GM23338 (cell line): ENCODE measurements around the gene ZFX. TPM values are rescaled to one million over a fixed set of nuclear protein-coding genes. Genes with fewer than 3 reads are reported as not detected.

ENCODE experiments used
- ATAC-seq: fragments of 200-7000 bp; cut with Tn5 transposase; 3 replicates; pipeline ENCODE4 v1.9.1; 2020
- DNase-seq: peaks from one replicate; pipeline ENCODE4 v3.0.0-alpha.2; 2015; ENCODE audit warnings: low spot score
- H2AFZ ChIP-seq: fragments of 200-600 bp; sonication (generic); 2 replicates; pipeline ENCODE4 v1.8.0; 2016; ENCODE audit warnings: antibody characterized with exemption, mild to moderate bottlenecking, moderate library complexity
- H3F3A ChIP-seq: fragments of 200-600 bp; sonication (generic); replicated peaks from 2 replicates; pipeline ENCODE4 v1.8.0; 2017; ENCODE audit warnings: antibody characterized with exemption, mixed run types, low read depth
- H3K27ac ChIP-seq: fragments of 200-600 bp; sonication (generic); 2 replicates; pipeline ENCODE4 v1.6.1; 2016; ENCODE audit warnings: low read depth
- H3K27me3 ChIP-seq: fragments of 200-600 bp; sonication (generic); 2 replicates; pipeline ENCODE4 v1.8.0; 2016; ENCODE audit warnings: mild to moderate bottlenecking, mixed run types, moderate library complexity; ENCODE audit not compliant: insufficient read depth
- H3K36me3 ChIP-seq: fragments of 200-600 bp; sonication (generic); 2 replicates; pipeline ENCODE4 v1.8.0; 2016; ENCODE audit warnings: mild to moderate bottlenecking; ENCODE audit not compliant: insufficient read depth
- H3K4me1 ChIP-seq: fragments of 200-600 bp; sonication (generic); 2 replicates; pipeline ENCODE4 v1.8.0; 2016; ENCODE audit warnings: mild to moderate bottlenecking, moderate library complexity; ENCODE audit not compliant: insufficient read depth
- H3K4me2 ChIP-seq: fragments of 200-600 bp; sonication (generic); 2 replicates; pipeline ENCODE4 v1.7.1; 2017; ENCODE audit warnings: mixed run types
- H3K4me3 ChIP-seq: fragments of 200-600 bp; sonication (generic); 2 replicates; pipeline ENCODE4 v1.6.1; 2016; ENCODE audit warnings: mixed run types
- H3K79me2 ChIP-seq: fragments of 200-600 bp; sonication (generic); replicated peaks from 2 replicates; pipeline ENCODE4 v1.8.0; 2017; ENCODE audit warnings: mild to moderate bottlenecking; ENCODE audit not compliant: insufficient read depth
- H3K9me2 ChIP-seq: fragments of 200-600 bp; sonication (generic); 2 replicates; pipeline ENCODE4 v1.8.0; 2017; ENCODE audit not compliant: insufficient read depth
- H4K20me1 ChIP-seq: fragments of 200-600 bp; sonication (generic); replicated peaks from 2 replicates; pipeline ENCODE4 v1.8.0; 2017; ENCODE audit warnings: mild to moderate bottlenecking; ENCODE audit not compliant: insufficient read depth
- H3K27ac Mint-ChIP-seq: 2 replicates; pipeline ENCODE4 v1.8.0; 2020; ENCODE audit warnings: inconsistent platforms, mild to moderate bottlenecking, moderate library complexity, mixed read lengths
- H3K27me3 Mint-ChIP-seq: 3 replicates; pipeline ENCODE4 v1.8.0; 2022; ENCODE audit warnings: low read depth, mild to moderate bottlenecking, moderate library complexity, mixed read lengths, inconsistent platforms; ENCODE audit not compliant: insufficient read depth, poor library complexity
- H3K36me3 Mint-ChIP-seq: 3 replicates; pipeline ENCODE4 v1.8.0; 2021; ENCODE audit warnings: low read depth, mild to moderate bottlenecking, inconsistent platforms, moderate library complexity, mixed read lengths
- H3K4me1 Mint-ChIP-seq: 3 replicates; pipeline ENCODE4 v1.8.0; 2020; ENCODE audit warnings: mild to moderate bottlenecking, inconsistent platforms, mixed read lengths
- H3K4me3 Mint-ChIP-seq: 3 replicates; pipeline ENCODE4 v1.8.0; 2021; ENCODE audit warnings: moderate library complexity, mild to moderate bottlenecking, inconsistent platforms, mixed read lengths
- H3K9me3 Mint-ChIP-seq: 3 replicates; pipeline ENCODE4 v1.8.0; 2020; ENCODE audit warnings: moderate library complexity, mild to moderate bottlenecking, inconsistent platforms, mixed read lengths
- CREB1 ChIP-seq: fragments of 250-450 bp; sonication (Bioruptor Pico); IDR thresholded peaks from 2 replicates; pipeline ENCODE4 v1.5.0; 2020; ENCODE audit warnings: low read depth, mild to moderate bottlenecking, moderate library complexity
- EZH2 ChIP-seq: fragments of 200-600 bp; sonication (generic); IDR thresholded peaks from one replicate; pipeline ENCODE4 v1.8.0; 2017; ENCODE audit warnings: antibody characterized with exemption, mild to moderate bottlenecking, low read depth; ENCODE audit not compliant: unreplicated experiment
- EZH2phosphoT487 ChIP-seq: fragments of 200-600 bp; sonication (generic); IDR thresholded peaks from one replicate; pipeline ENCODE4 v1.8.1; 2018; ENCODE audit warnings: antibody characterized with exemption; ENCODE audit not compliant: unreplicated experiment
- JUNB ChIP-seq: IDR thresholded peaks from one replicate; pipeline ENCODE4 v1.6.1; 2016; ENCODE audit warnings: antibody characterized with exemption; ENCODE audit not compliant: unreplicated experiment
- NANOG ChIP-seq: IDR thresholded peaks from 2 replicates; pipeline ENCODE4 v1.6.1; 2016; ENCODE audit warnings: antibody characterized with exemption, borderline replicate concordance
- POLR2AphosphoS5 ChIP-seq: IDR thresholded peaks from 2 replicates; pipeline ENCODE4 v1.6.1; 2016; ENCODE audit warnings: antibody characterized with exemption, low read depth
- STAT1 ChIP-seq: IDR thresholded peaks from one replicate; pipeline ENCODE4 v1.6.1; 2016; ENCODE audit warnings: antibody characterized with exemption; ENCODE audit not compliant: unreplicated experiment
- ZNF114 ChIP-seq: fragments of 250-450 bp; sonication (Bioruptor Pico); IDR thresholded peaks from 2 replicates; pipeline ENCODE4 v1.5.0; 2020; ENCODE audit warnings: mild to moderate bottlenecking, moderate library complexity
- ZNF331 ChIP-seq: fragments of 250-450 bp; sonication (Bioruptor Pico); IDR thresholded peaks from 2 replicates; pipeline ENCODE4 v1.5.0; 2020; ENCODE audit warnings: low read depth, mild to moderate bottlenecking, moderate library complexity
- polyA plus RNA-seq: library from polyadenylated mRNA; unstranded; fragments of >200 nt; fragmentation: Nextera tagmentation; extraction: Ambion mirVana; gene quantifications from 2 replicates; pipeline ENCODE4 v1.2.1, GENCODE V29; 2016
- total RNA-seq: library from RNA; depleted of rRNA; stranded (reverse); fragments of >200 nt; shearing (Covaris generic); gene quantifications from 2 replicates; pipeline ENCODE4 v1.2.3, GENCODE V29; 2014
- TF ChIP-seq, protein P1 (sequence below): fragments of 250-450 bp; sonication (Bioruptor Pico); IDR thresholded peaks from 2 replicates; pipeline ENCODE4 v1.5.0; 2020; ENCODE audit warnings: mild to moderate bottlenecking, moderate library complexity
- TF ChIP-seq, protein P2 (sequence below): IDR thresholded peaks from 2 replicates; pipeline ENCODE4 v1.6.1; 2016; ENCODE audit warnings: antibody characterized with exemption
- TF ChIP-seq, protein P3 (sequence below), 2 experiments: fragments of 200-600 bp in 1 of 2; sonication (generic) in 1 of 2; conservative IDR thresholded peaks; 2 replicates each; pipeline versions ENCODE4 v1.5.1 to v1.6.1; 2016 to 2017; ENCODE audit warnings: antibody characterized with exemption in 2 of 2, low read depth in 2 of 2, mild to moderate bottlenecking in 2 of 2, moderate library complexity in 1 of 2
- TF ChIP-seq, protein P4 (sequence below): IDR thresholded peaks from one replicate; pipeline ENCODE4 v1.6.1; 2018; ENCODE audit warnings: antibody characterized with exemption; ENCODE audit not compliant: unreplicated experiment

ZFX gene
- total and polyA plus RNA-seq, 2 experiments from 2014 or later = 11.0 to 15.4 TPM

DNA sequence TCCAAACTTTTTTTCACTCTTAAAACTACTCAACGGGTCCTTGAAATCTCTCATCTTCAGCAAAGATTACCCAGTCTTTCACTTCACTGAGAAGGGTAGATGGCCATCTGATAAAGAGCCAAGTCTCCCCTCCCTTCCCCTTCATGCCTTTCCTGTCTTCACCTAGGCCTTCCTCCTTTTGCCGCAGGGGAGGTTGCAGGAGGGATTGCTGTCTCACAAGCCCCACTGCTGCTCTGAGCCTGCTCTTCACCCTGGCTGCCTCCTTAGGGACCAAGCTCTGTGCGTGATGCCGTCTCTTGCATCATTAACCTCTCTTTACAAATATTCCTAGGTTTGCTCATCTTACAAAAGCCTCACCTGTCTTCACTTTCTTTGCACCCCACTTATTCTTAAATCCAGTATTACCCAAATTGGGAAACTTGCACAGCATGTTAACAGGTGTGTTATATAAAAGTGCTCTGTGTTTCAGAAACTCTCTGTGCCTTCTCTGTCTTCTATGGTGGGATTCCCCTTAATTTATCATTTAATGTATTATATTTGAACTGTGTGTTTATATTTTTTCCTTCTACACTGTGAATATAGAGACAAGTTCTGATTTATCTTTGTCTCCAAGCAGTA is 3.8 kb downstream of the ZFX start:
- Mint-ChIP-seq H3K4me1 (peaks cover 28% of the 10 kb centered on the region), H3K27ac (peak overlapping the region; percentile 77), H3K27me3 (no peaks in the 10 kb centered on the region), H3K4me3 (peak overlapping the region; percentile 45), H3K36me3 (peaks cover 13% of the 10 kb centered on the region), H3K9me3 (no peaks in the 10 kb centered on the region; the same call in 2 of the 3 replicates)
- DNase-seq (peak; percentile 24), ATAC-seq (peak; percentile 30)
- H3K4me1 ChIP-seq = peaks cover 4% of the 10 kb centered on the region; the same call in 1 of the 2 replicates
- H3K27ac ChIP-seq = peak overlapping the region; percentile 63; the same call in 1 of the 2 replicates
- H2AFZ ChIP-seq = no peak overlapping the region
- 0 out of 2 replicates have a peak overlapping the region, but pooled peaks have one; percentile 15 for H3K4me2 ChIP-seq
- peaks cover 6% of the 10 kb centered on the region; the same call in 1 of the 2 replicates for H3F3A ChIP-seq
- no peaks in the 10 kb centered on the region for H3K9me2 ChIP-seq
- no peak overlapping the region for H3K4me3 ChIP-seq
- no peaks in the 10 kb centered on the region for H3K36me3 ChIP-seq
- no peaks in the 10 kb centered on the region for H4K20me1 ChIP-seq
- H3K79me2 ChIP-seq = peaks cover 78% of the 10 kb centered on the region
- TF ChIP-seq STAT1 (no peak), NANOG (no peak), ZNF331 (CRISPR knock-in tag) (no peak), POLR2AphosphoS5 (no peak), JUNB (no peak), EZH2 (no peak), CREB1 (no peak), ZNF114 (CRISPR knock-in tag) (no peak), EZH2phosphoT487 (no peak)
- TF ChIP-seq, protein P1, sequence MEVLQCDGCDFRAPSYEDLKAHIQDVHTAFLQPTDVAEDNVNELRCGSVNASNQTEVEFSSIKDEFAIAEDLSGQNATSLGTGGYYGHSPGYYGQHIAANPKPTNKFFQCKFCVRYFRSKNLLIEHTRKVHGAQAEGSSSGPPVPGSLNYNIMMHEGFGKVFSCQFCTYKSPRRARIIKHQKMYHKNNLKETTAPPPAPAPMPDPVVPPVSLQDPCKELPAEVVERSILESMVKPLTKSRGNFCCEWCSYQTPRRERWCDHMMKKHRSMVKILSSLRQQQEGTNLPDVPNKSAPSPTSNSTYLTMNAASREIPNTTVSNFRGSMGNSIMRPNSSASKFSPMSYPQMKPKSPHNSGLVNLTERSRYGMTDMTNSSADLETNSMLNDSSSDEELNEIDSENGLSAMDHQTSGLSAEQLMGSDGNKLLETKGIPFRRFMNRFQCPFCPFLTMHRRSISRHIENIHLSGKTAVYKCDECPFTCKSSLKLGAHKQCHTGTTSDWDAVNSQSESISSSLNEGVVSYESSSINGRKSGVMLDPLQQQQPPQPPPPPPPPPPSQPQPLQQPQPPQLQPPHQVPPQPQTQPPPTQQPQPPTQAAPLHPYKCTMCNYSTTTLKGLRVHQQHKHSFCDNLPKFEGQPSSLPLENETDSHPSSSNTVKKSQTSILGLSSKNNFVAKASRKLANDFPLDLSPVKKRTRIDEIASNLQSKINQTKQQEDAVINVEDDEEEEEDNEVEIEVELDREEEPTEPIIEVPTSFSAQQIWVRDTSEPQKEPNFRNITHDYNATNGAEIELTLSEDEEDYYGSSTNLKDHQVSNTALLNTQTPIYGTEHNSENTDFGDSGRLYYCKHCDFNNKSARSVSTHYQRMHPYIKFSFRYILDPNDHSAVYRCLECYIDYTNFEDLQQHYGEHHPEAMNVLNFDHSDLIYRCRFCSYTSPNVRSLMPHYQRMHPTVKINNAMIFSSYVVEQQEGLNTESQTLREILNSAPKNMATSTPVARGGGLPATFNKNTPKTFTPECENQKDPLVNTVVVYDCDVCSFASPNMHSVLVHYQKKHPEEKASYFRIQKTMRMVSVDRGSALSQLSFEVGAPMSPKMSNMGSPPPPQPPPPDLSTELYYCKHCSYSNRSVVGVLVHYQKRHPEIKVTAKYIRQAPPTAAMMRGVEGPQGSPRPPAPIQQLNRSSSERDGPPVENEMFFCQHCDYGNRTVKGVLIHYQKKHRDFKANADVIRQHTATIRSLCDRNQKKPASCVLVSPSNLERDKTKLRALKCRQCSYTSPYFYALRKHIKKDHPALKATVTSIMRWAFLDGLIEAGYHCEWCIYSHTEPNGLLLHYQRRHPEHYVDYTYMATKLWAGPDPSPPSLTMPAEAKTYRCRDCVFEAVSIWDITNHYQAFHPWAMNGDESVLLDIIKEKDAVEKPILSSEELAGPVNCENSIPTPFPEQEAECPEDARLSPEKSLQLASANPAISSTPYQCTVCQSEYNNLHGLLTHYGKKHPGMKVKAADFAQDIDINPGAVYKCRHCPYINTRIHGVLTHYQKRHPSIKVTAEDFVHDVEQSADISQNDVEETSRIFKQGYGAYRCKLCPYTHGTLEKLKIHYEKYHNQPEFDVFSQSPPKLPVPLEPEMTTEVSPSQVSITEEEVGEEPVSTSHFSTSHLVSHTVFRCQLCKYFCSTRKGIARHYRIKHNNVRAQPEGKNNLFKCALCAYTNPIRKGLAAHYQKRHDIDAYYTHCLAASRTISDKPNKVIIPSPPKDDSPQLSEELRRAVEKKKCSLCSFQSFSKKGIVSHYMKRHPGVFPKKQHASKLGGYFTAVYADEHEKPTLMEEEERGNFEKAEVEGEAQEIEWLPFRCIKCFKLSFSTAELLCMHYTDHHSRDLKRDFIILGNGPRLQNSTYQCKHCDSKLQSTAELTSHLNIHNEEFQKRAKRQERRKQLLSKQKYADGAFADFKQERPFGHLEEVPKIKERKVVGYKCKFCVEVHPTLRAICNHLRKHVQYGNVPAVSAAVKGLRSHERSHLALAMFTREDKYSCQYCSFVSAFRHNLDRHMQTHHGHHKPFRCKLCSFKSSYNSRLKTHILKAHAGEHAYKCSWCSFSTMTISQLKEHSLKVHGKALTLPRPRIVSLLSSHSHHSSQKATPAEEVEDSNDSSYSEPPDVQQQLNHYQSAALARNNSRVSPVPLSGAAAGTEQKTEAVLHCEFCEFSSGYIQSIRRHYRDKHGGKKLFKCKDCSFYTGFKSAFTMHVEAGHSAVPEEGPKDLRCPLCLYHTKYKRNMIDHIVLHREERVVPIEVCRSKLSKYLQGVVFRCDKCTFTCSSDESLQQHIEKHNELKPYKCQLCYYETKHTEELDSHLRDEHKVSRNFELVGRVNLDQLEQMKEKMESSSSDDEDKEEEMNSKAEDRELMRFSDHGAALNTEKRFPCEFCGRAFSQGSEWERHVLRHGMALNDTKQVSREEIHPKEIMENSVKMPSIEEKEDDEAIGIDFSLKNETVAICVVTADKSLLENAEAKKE (CRISPR knock-in tag) = no peak
- TF ChIP-seq, protein P2, sequence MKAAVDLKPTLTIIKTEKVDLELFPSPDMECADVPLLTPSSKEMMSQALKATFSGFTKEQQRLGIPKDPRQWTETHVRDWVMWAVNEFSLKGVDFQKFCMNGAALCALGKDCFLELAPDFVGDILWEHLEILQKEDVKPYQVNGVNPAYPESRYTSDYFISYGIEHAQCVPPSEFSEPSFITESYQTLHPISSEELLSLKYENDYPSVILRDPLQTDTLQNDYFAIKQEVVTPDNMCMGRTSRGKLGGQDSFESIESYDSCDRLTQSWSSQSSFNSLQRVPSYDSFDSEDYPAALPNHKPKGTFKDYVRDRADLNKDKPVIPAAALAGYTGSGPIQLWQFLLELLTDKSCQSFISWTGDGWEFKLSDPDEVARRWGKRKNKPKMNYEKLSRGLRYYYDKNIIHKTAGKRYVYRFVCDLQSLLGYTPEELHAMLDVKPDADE = no peak
- TF ChIP-seq, protein P3, sequence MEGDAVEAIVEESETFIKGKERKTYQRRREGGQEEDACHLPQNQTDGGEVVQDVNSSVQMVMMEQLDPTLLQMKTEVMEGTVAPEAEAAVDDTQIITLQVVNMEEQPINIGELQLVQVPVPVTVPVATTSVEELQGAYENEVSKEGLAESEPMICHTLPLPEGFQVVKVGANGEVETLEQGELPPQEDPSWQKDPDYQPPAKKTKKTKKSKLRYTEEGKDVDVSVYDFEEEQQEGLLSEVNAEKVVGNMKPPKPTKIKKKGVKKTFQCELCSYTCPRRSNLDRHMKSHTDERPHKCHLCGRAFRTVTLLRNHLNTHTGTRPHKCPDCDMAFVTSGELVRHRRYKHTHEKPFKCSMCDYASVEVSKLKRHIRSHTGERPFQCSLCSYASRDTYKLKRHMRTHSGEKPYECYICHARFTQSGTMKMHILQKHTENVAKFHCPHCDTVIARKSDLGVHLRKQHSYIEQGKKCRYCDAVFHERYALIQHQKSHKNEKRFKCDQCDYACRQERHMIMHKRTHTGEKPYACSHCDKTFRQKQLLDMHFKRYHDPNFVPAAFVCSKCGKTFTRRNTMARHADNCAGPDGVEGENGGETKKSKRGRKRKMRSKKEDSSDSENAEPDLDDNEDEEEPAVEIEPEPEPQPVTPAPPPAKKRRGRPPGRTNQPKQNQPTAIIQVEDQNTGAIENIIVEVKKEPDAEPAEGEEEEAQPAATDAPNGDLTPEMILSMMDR (conservative IDR thresholded peaks at IDR 0.05; ENCODE audit: low read depth in 2 of 2) = no peak
- TF ChIP-seq, protein P4, sequence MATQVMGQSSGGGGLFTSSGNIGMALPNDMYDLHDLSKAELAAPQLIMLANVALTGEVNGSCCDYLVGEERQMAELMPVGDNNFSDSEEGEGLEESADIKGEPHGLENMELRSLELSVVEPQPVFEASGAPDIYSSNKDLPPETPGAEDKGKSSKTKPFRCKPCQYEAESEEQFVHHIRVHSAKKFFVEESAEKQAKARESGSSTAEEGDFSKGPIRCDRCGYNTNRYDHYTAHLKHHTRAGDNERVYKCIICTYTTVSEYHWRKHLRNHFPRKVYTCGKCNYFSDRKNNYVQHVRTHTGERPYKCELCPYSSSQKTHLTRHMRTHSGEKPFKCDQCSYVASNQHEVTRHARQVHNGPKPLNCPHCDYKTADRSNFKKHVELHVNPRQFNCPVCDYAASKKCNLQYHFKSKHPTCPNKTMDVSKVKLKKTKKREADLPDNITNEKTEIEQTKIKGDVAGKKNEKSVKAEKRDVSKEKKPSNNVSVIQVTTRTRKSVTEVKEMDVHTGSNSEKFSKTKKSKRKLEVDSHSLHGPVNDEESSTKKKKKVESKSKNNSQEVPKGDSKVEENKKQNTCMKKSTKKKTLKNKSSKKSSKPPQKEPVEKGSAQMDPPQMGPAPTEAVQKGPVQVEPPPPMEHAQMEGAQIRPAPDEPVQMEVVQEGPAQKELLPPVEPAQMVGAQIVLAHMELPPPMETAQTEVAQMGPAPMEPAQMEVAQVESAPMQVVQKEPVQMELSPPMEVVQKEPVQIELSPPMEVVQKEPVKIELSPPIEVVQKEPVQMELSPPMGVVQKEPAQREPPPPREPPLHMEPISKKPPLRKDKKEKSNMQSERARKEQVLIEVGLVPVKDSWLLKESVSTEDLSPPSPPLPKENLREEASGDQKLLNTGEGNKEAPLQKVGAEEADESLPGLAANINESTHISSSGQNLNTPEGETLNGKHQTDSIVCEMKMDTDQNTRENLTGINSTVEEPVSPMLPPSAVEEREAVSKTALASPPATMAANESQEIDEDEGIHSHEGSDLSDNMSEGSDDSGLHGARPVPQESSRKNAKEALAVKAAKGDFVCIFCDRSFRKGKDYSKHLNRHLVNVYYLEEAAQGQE = no peak
- H3K27me3 ChIP-seq = no peaks in the 10 kb centered on the region
